ENCODE results near the gene GPR132. TPM values are rescaled to one million over a fixed set of nuclear protein-coding genes. Genes with fewer than 3 reads are reported as not detected.

The GPR132 gene
- total RNA-seq, 1 donor from 2014 or later = 0.57 TPM

GRCh38 chr14:105053421-105053820, 11.8 kb downstream of the GPR132 start:
- Mint-ChIP-seq H3K27ac (no peak overlapping the region), H3K9me3 (ENCODE audit: low read depth) (no peaks in the 10 kb centered on the region), H3K4me1 (ENCODE audit: low read depth) (peaks cover 3% of the 10 kb centered on the region), H3K4me3 (ENCODE audit: low read depth) (no peak overlapping the region), H3K36me3 (ENCODE audit: insufficient read depth) (no peaks in the 10 kb centered on the region), H3K27me3 (peaks cover 12% of the 10 kb centered on the region)
- no peak for TF ChIP-seq CTCF (IDR thresholded peaks at IDR 0.05; ENCODE audit: unreplicated experiment)
- DNase-seq (ENCODE audit: low spot score, unreplicated experiment) = no peak

- Mint-ChIP-seq H3K27ac (peak overlapping the region; percentile 9), H3K4me3 (ENCODE audit: low read depth) (no peak overlapping the region), H3K36me3 (ENCODE audit: insufficient read depth) (no peaks in the 10 kb centered on the region), H3K4me1 (ENCODE audit: low read depth) (peaks cover 3% of the 10 kb centered on the region), H3K9me3 (ENCODE audit: low read depth) (no peaks in the 10 kb centered on the region), H3K27me3 (peaks cover 12% of the 10 kb centered on the region)
- no peak for DNase-seq (ENCODE audit: low spot score, unreplicated experiment)
- no peak for TF ChIP-seq CTCF (IDR thresholded peaks at IDR 0.05; ENCODE audit: unreplicated experiment)
Measured at GRCh38 chr14:105052110-105052458, 13.1 kb downstream of the GPR132 start.

GRCh38 chr14:105051182-105052109, 13.8 kb downstream of the GPR132 start:
- Mint-ChIP-seq H3K36me3 (ENCODE audit: insufficient read depth) (no peaks in the 10 kb centered on the region), H3K9me3 (ENCODE audit: low read depth) (no peaks in the 10 kb centered on the region), H3K4me1 (ENCODE audit: low read depth) (peaks cover 3% of the 10 kb centered on the region), H3K27ac (peak overlapping the region; percentile 9), H3K27me3 (peaks cover 12% of the 10 kb centered on the region), H3K4me3 (ENCODE audit: low read depth) (no peak overlapping the region)
- TF ChIP-seq CTCF (IDR thresholded peaks at IDR 0.05; ENCODE audit: unreplicated experiment) = no peak
- no peak for DNase-seq (ENCODE audit: low spot score, unreplicated experiment)

- Mint-ChIP-seq H3K27ac (no peak overlapping the region), H3K4me3 (ENCODE audit: low read depth) (no peak overlapping the region), H3K36me3 (ENCODE audit: insufficient read depth) (no peaks in the 10 kb centered on the region), H3K27me3 (peaks cover 15% of the 10 kb centered on the region), H3K4me1 (ENCODE audit: low read depth) (peaks cover 3% of the 10 kb centered on the region), H3K9me3 (ENCODE audit: low read depth) (no peaks in the 10 kb centered on the region)
- DNase-seq (ENCODE audit: low spot score, unreplicated experiment) = no peak
- no peak for TF ChIP-seq CTCF (IDR thresholded peaks at IDR 0.05; ENCODE audit: unreplicated experiment)
Measured at GRCh38 chr14:105050551-105050897, 14.7 kb downstream of the GPR132 start.

GRCh38 chr14:105049753-105050550, 15.3 kb downstream of the GPR132 start:
- Mint-ChIP-seq H3K4me3 (ENCODE audit: low read depth) (no peak overlapping the region), H3K36me3 (ENCODE audit: insufficient read depth) (no peaks in the 10 kb centered on the region), H3K4me1 (ENCODE audit: low read depth) (peaks cover 3% of the 10 kb centered on the region), H3K9me3 (ENCODE audit: low read depth) (no peaks in the 10 kb centered on the region), H3K27ac (no peak overlapping the region), H3K27me3 (peaks cover 16% of the 10 kb centered on the region)
- DNase-seq (ENCODE audit: low spot score, unreplicated experiment) = no peak
- TF ChIP-seq CTCF (IDR thresholded peaks at IDR 0.05; ENCODE audit: unreplicated experiment) = no peak
